GM12878 (cell line): Measurements from ENCODE around the gene ACYP2. TPM values are rescaled to one million over a fixed set of nuclear protein-coding genes. Genes with fewer than 3 reads are reported as not detected.

Source experiments
- ATAC-seq: fragments of 200-7000 bp; cut with Tn5 transposase; 3 replicates; pipeline ENCODE4 v1.9.1; 2020; ENCODE audit warnings: mild to moderate bottlenecking, moderate library complexity
- BruUV-seq: library from RNA; stranded (reverse); fragments of 400-500 nt; replicated peaks from 2 replicates; lab custom pipeline; 2021; lab: Mats Ljungman, UMichigan
- CTCF ChIA-PET: fragments of 300-600 bp; sonication (Branson Sonifier 250); formaldehyde crosslinking; extraction: SDS; loops from one replicate; lab custom pipeline; 2021; ENCODE audit warnings: inconsistent platforms; lab: Yijun Ruan, JAX
- POLR2A ChIA-PET: fragments of 350-600 bp; formaldehyde crosslinking; extraction: SDS; loops from one replicate; lab custom pipeline; 2021; ENCODE audit warnings: inconsistent platforms; lab: Charles Lee
- RAD21 ChIA-PET: fragments of 300-600 bp; sonication (Branson Sonifier 250); formaldehyde crosslinking; loops from one replicate; lab custom pipeline; 2023; ENCODE audit warnings: antibody characterized with exemption; ENCODE audit not compliant: unreplicated experiment; lab: Charles Lee
- SMC1A ChIA-PET: fragments of 300-600 bp; sonication (Branson Sonifier 250); formaldehyde crosslinking; loops from one replicate; lab custom pipeline; 2023; ENCODE audit not compliant: unreplicated experiment, uncharacterized antibody; lab: Charles Lee
- DNase-seq: peaks from one replicate; pipeline ENCODE4 v3.0.0-alpha.2; 2011; ENCODE audit warnings: low read depth, low spot score
- FAIRE-seq: peaks from 3 replicates; lab custom pipeline; 2011; peaks lifted over from hg19 to GRCh38; lab: Jason Lieb, UNC
- H2AFZ ChIP-seq: 2 replicates; pipeline ENCODE4 v1.6.0; 2011; ENCODE audit warnings: low read depth, low read length, control low read depth; ENCODE audit not compliant: control insufficient read depth
- H3K27ac ChIP-seq: 2 replicates; pipeline ENCODE4 v1.5.1; 2011; ENCODE audit warnings: control low read depth; ENCODE audit not compliant: control insufficient read depth, insufficient read depth
- H3K27me3 ChIP-seq, 2 experiments: replicated peaks in 1 of 2; 2 replicates each; pipeline versions ENCODE4 v1.6.0 to v1.6.1; 2011; ENCODE audit warnings: low read length in 1 of 2; ENCODE audit not compliant: control insufficient read depth in 2 of 2, insufficient read depth in 2 of 2
- H3K36me3 ChIP-seq, 2 experiments: 2 replicates each; pipeline ENCODE4 v1.5.1; 2011; ENCODE audit warnings: low read length in 1 of 2; ENCODE audit not compliant: control insufficient read depth in 2 of 2, insufficient read depth in 2 of 2
- H3K4me1 ChIP-seq: 2 replicates; pipeline ENCODE4 v1.6.1; 2011; ENCODE audit warnings: mild to moderate bottlenecking, low read length, moderate library complexity, mixed read lengths; ENCODE audit not compliant: control insufficient read depth, insufficient read depth
- H3K4me2 ChIP-seq: 2 replicates; pipeline ENCODE4 v1.6.0; 2011; ENCODE audit warnings: control low read depth; ENCODE audit not compliant: control insufficient read depth, insufficient read depth
- H3K4me3 ChIP-seq: fragments of 200-600 bp; sonication (generic); 2 replicates; pipeline ENCODE4 v1.5.1; 2016
- H3K79me2 ChIP-seq: 2 replicates; pipeline ENCODE4 v1.6.0; 2011; ENCODE audit warnings: low read length; ENCODE audit not compliant: control insufficient read depth, insufficient read depth
- H3K9ac ChIP-seq: 2 replicates; pipeline ENCODE4 v1.8.0; 2011; ENCODE audit warnings: low read length, control low read depth, mixed read lengths; ENCODE audit not compliant: control insufficient read depth, insufficient read depth
- H3K9me3 ChIP-seq: replicated peaks from 3 replicates; pipeline ENCODE4 v1.5.1; 2011; ENCODE audit warnings: mild to moderate bottlenecking, low read length; ENCODE audit not compliant: control insufficient read depth, insufficient read depth
- H4K20me1 ChIP-seq: 2 replicates; pipeline ENCODE4 v1.6.0; 2011; ENCODE audit not compliant: control insufficient read depth, insufficient read depth
- CHD4 ChIP-seq: fragments of 200-600 bp; sonication (generic); IDR thresholded peaks from 2 replicates; pipeline ENCODE4 v1.6.1; 2016; ENCODE audit warnings: mild to moderate bottlenecking
- E2F4 ChIP-seq: IDR thresholded peaks from 2 replicates; pipeline ENCODE4 v1.6.1; 2012; ENCODE audit warnings: low read depth, low read length, improper control_type of control experiment
- EP300 ChIP-seq, 2 experiments: fragments of 150-350 bp in 1 of 2; IDR thresholded peaks; 2 replicates each; pipeline ENCODE4 v1.6.1; 2011 to 2012; ENCODE audit warnings: low read depth in 2 of 2, low read length in 2 of 2, borderline replicate concordance in 1 of 2, improper control_type of control experiment in 1 of 2, inconsistent platforms in 1 of 2; ENCODE audit not compliant: control insufficient read depth in 1 of 2
- FOXM1 ChIP-seq: IDR thresholded peaks from 2 replicates; pipeline ENCODE4 v1.6.1; 2012; ENCODE audit warnings: low read depth, mild to moderate bottlenecking, inconsistent platforms, low read length, moderate library complexity
- PAX5 ChIP-seq: IDR thresholded peaks from 2 replicates; pipeline ENCODE4 v1.6.1; 2011; ENCODE audit warnings: low read depth, low read length, borderline replicate concordance
- RBBP5 ChIP-seq: fragments of 200-600 bp; sonication (generic); conservative IDR thresholded peaks from 2 replicates; pipeline ENCODE4 v1.6.1; 2016
- TBL1XR1 ChIP-seq: IDR thresholded peaks from 2 replicates; pipeline ENCODE4 v1.6.1; 2012; ENCODE audit warnings: low read depth, low read length, improper control_type of control experiment
- ZBTB4 ChIP-seq: fragments of 450-650 bp; formaldehyde crosslinking; IDR thresholded peaks from 2 replicates; pipeline ENCODE4 v1.4.0; 2022; ENCODE audit warnings: mild to moderate bottlenecking, moderate library complexity
- WGBS: methylation state at CpG from one replicate; pipeline ENCODE4 v1.1.6; 2016; ENCODE audit warnings: low lambda C conversion rate; ENCODE audit not compliant: insufficient replicate concordance, insufficient coverage; ENCODE audit errors: missing lambda C conversion rate; 5-methylcytosine and 5-hydroxymethylcytosine counted together
- in situ Hi-C: fragments of 300-500 bp; cut with MboI; formaldehyde crosslinking; loops from 9 replicates; pipeline ENCODE4 v1.14.3; 2018; ENCODE audit warnings: mixed read lengths
- intact Hi-C: fragments of 100-400 bp; cut with micrococcal nuclease; formaldehyde crosslinking; loops from one replicate; pipeline ENCODE4 v1.14.2; 2022; ENCODE audit not compliant: unreplicated experiment
- polyA plus RNA-seq, 11 experiments: library from polyadenylated mRNA; depleted of rRNA in 4 of 11; unstranded in 6 of 11; stranded (reverse) in 5 of 11; fragments of >200 nt; fragmentation: Nextera tagmentation in 4 of 11; fragmentation: Illumina TruSeq in 1 of 11; extraction: Ambion mirVana in 4 of 11; extraction: Trizol in 1 of 11; gene quantifications; 1 replicate in 1 of 11; 2 replicates in 10 of 11; pipeline versions ENCODE4 v1.2.1 to v1.2.3, GENCODE V29; 2011 to 2016; ENCODE audit warnings: inconsistent platforms in 2 of 11, missing spikeins in 2 of 11, low read depth in 1 of 11
- total RNA-seq, 4 experiments: library from RNA; depleted of rRNA in 3 of 4; stranded (reverse); fragments of >200 nt in 3 of 4; fragmentation: Illumina TruSeq in 1 of 4; extraction: Trizol in 1 of 4; gene quantifications; 2 replicates each; pipeline versions ENCODE4 v1.2.1 to v1.2.3, GENCODE V29; 2013 to 2021

The ACYP2 gene
- total and polyA plus RNA-seq, 10 of the 15 experiments (the other 5 are each of a cell fraction or from before 2014, with no cell fraction given): 4.2 to 16.3 (median 9.0) TPM

- TF ChIP-seq FOXM1 (no peak), CHD4 (no peak), TBL1XR1 (no peak), RBBP5 (no peak), PAX5 (no peak), ZBTB4 (CRISPR knock-in tag) (no peak)
Observed at GRCh38 chr2:54120950-54121349, 5.5 kb downstream of the ACYP2 start (continued).

GRCh38 chr2:54122171-54122935 lies 6.9 kb downstream of the ACYP2 start:
- CTCF ChIA-PET: no interaction called here
- POLR2A ChIA-PET: interaction anchor here (0.6 kb wide), 1 partner anchor 50 kb away, joined by 4 read pairs; no protein-coding TSS in a partner anchor
- in situ Hi-C loops: loop anchor here (25.0 kb wide), 1 partner anchor 590 kb away; the partner anchor contains the start of gene EML6

More at GRCh38 chr2:54122171-54122935, 6.9 kb downstream of the ACYP2 start:
- Histone ChIP-seq H3K4me3 (no peak overlapping the region), H3K9ac (no peak overlapping the region), H3K27ac (no peak overlapping the region), H3K9me3 (peaks cover 5% of the 10 kb centered on the region; the same call in 2 of the 3 replicates), H3K4me2 (no peak overlapping the region), H3K27me3 (no peaks in the 10 kb centered on the region), H2AFZ (no peak overlapping the region), H3K36me3 (no peaks in the 10 kb centered on the region), H3K79me2 (no peaks in the 10 kb centered on the region), H3K4me1 (no peaks in the 10 kb centered on the region), H4K20me1 (no peaks in the 10 kb centered on the region)
- ChIA-PET RAD21 (no interaction called here), SMC1A (no interaction called here)
- intact Hi-C loops: no loop called here
- no peak for TF ChIP-seq EP300 (IDR thresholded peaks at IDR 0.05; ENCODE audit: borderline replicate concordance in 1 of 2, control insufficient read depth in 1 of 2, low read depth in 2 of 2, low read length in 2 of 2)
- TF ChIP-seq E2F4: no peak
- no TSS peak for BruUV-seq
- WGBS: 66% methylated on average over 3 of the region's 3 CpGs
- no peak for ATAC-seq
- DNase-seq: no peak
- no peak for FAIRE-seq
